OCI-LY7 (cell line): Measurements from ENCODE around the gene NUDT3. TPM values are rescaled to one million over a fixed set of nuclear protein-coding genes. Genes with fewer than 3 reads are reported as not detected.

Experiments used
- BruUV-seq: library from RNA; stranded (reverse); fragments of 400-500 nt; replicated peaks from 2 replicates; lab custom pipeline; 2021; lab: Mats Ljungman, UMichigan
- CTCF ChIA-PET: fragments of 300-600 bp; sonication (Branson Sonifier 250); formaldehyde crosslinking; loops from one replicate; lab custom pipeline; 2022; ENCODE audit warnings: antibody characterized with exemption; ENCODE audit not compliant: unreplicated experiment; lab: Charles Lee
- POLR2A ChIA-PET: fragments of 300-600 bp; sonication (Branson Sonifier 250); formaldehyde crosslinking; loops from one replicate; lab custom pipeline; 2022; ENCODE audit warnings: antibody characterized with exemption; lab: Charles Lee
- DNase-seq: peaks from one replicate; pipeline ENCODE4 v3.0.0-alpha.2; 2015; ENCODE audit warnings: low spot score
- H2AFZ ChIP-seq: fragments of 200-600 bp; sonication (generic), shearing (Covaris generic); 2 replicates; pipeline ENCODE4 v1.6.1; 2014; ENCODE audit warnings: mild to moderate bottlenecking, antibody characterized with exemption, low read length, moderate library complexity
- H3K27ac ChIP-seq: fragments of 200-600 bp; sonication (generic); 2 replicates; pipeline ENCODE4 v1.5.1; 2014; ENCODE audit warnings: mixed run types, low read depth, mild to moderate bottlenecking, moderate library complexity, low read length, inconsistent platforms; ENCODE audit not compliant: poor library complexity, severe bottlenecking
- H3K36me3 ChIP-seq: fragments of 200-600 bp; sonication (generic); 2 replicates; pipeline ENCODE4 v1.6.1; 2014; ENCODE audit warnings: mild to moderate bottlenecking, antibody characterized with exemption, low read length, moderate library complexity, mixed read lengths; ENCODE audit not compliant: insufficient read depth
- H3K4me1 ChIP-seq: fragments of 200-600 bp; sonication (generic); 2 replicates; pipeline ENCODE4 v1.5.1; 2014; ENCODE audit warnings: mild to moderate bottlenecking, low read length; ENCODE audit not compliant: insufficient read depth, poor library complexity, severe bottlenecking
- H3K4me2 ChIP-seq: fragments of 200-600 bp; sonication (generic); 2 replicates; pipeline ENCODE4 v1.6.1; 2014; ENCODE audit warnings: mild to moderate bottlenecking, low read length
- H3K4me3 ChIP-seq: fragments of 200-600 bp; sonication (generic); 2 replicates; pipeline ENCODE4 v1.5.1; 2014; ENCODE audit warnings: mild to moderate bottlenecking, low read depth, low read length; ENCODE audit not compliant: poor library complexity, severe bottlenecking
- H3K79me2 ChIP-seq: fragments of 200-600 bp; sonication (generic); 2 replicates; pipeline ENCODE4 v1.6.1; 2016; ENCODE audit warnings: low read depth, mild to moderate bottlenecking, low read length, moderate library complexity, mixed read lengths; ENCODE audit not compliant: insufficient read depth
- H3K9me2 ChIP-seq: fragments of 200-600 bp; sonication (generic); 2 replicates; pipeline ENCODE4 v1.6.1; 2016; ENCODE audit warnings: mild to moderate bottlenecking, low read length, mixed read lengths; ENCODE audit not compliant: insufficient read depth
- H3K9me3 ChIP-seq: fragments of 200-600 bp; sonication (generic); 2 replicates; pipeline ENCODE4 v1.6.1; 2014; ENCODE audit warnings: mild to moderate bottlenecking, mixed run types, low read length, mixed read lengths
- H4K20me1 ChIP-seq: fragments of 200-600 bp; sonication (generic); 2 replicates; pipeline ENCODE4 v1.6.1; 2014; ENCODE audit warnings: mild to moderate bottlenecking, antibody characterized with exemption, low read length, moderate library complexity, mixed read lengths; ENCODE audit not compliant: insufficient read depth
- EZH2phosphoT487 ChIP-seq: fragments of 200-600 bp; sonication (generic); IDR thresholded peaks from 2 replicates; pipeline ENCODE4 v1.6.1; 2018; ENCODE audit warnings: low read depth, borderline replicate concordance, mild to moderate bottlenecking, mixed run types, antibody characterized with exemption, low read length, moderate library complexity, mixed read lengths
- intact Hi-C: fragments of 100-400 bp; cut with micrococcal nuclease; formaldehyde crosslinking; loops from one replicate; pipeline ENCODE4 v1.10.0; 2022; ENCODE audit not compliant: unreplicated experiment
- total RNA-seq, 2 experiments: library from RNA; depleted of rRNA in 1 of 2; stranded (reverse); fragments of >200 nt in 1 of 2; shearing (Covaris generic) in 1 of 2; gene quantifications; 2 replicates each; pipeline ENCODE4 v1.2.3, GENCODE V29; 2014 to 2022
- TF ChIP-seq, protein P1 (sequence below): fragments of 200-600 bp; sonication (generic); conservative IDR thresholded peaks from 2 replicates; pipeline ENCODE4 v1.5.1; 2014; ENCODE audit warnings: mild to moderate bottlenecking, antibody characterized with exemption, low read length, moderate library complexity, mixed read lengths

Gene NUDT3
- total RNA-seq, 2 experiments from 2014 or later, result 30.7 to 43.0 TPM

DNA sequence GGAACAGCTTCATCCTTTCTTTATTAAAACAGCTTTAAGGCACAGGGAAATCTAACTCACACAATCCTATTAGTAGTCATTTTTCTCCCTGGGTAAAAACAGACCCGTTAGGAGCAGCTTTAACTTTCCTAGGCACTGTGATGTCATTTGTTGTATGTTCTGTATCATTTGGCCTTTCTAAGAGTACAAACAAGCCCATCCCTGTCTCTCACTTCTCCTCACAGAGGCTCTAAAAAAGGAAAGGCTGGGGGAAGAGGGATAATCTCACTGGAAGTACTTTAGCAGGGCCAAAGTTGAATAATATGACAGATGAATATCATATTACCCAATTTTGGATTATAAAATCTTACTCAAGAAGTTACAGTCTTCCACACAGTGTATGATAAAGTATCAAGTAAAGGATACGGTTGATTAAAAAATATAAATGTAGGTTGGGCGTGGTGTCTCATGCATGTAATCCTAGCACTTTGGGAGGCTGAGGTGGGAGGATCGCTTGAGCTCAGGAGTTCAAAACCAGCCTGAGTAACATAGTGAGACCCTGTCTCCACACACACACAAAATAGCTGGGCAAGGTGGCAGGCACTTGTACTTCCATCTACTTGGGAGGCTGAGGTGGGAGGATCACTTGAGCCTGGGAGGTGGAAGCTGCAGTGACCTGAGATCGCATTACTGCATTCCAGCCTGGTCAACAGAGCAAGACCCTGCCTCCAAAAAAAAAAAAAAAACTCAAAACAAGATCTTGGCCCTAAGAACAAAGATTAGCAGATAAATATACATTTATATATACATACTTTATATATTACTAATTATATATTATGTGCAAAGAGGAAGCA lies 7.9 kb downstream of the NUDT3 start:
- H4K20me1 ChIP-seq, result peaks cover 23% of the 10 kb centered on the region
- H3K4me2 ChIP-seq, result no peak overlapping the region
- H2AFZ ChIP-seq, result no peak overlapping the region
- no peak for DNase-seq
- peaks cover 18% of the 10 kb centered on the region for H3K4me1 ChIP-seq
- 0 out of 2 replicates have a peak, but pooled peaks cover 4% of the 10 kb centered on the region for H3K9me3 ChIP-seq
- peaks cover 100% of the 10 kb centered on the region for H3K79me2 ChIP-seq
- POLR2A ChIA-PET, result interaction anchor here (0.7 kb wide), 2 partner anchors 65 to 256 kb away, joined by 3 to 4 read pairs; no protein-coding TSS in a partner anchor
- TF ChIP-seq, protein P1, sequence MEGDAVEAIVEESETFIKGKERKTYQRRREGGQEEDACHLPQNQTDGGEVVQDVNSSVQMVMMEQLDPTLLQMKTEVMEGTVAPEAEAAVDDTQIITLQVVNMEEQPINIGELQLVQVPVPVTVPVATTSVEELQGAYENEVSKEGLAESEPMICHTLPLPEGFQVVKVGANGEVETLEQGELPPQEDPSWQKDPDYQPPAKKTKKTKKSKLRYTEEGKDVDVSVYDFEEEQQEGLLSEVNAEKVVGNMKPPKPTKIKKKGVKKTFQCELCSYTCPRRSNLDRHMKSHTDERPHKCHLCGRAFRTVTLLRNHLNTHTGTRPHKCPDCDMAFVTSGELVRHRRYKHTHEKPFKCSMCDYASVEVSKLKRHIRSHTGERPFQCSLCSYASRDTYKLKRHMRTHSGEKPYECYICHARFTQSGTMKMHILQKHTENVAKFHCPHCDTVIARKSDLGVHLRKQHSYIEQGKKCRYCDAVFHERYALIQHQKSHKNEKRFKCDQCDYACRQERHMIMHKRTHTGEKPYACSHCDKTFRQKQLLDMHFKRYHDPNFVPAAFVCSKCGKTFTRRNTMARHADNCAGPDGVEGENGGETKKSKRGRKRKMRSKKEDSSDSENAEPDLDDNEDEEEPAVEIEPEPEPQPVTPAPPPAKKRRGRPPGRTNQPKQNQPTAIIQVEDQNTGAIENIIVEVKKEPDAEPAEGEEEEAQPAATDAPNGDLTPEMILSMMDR, result no peak
- no peak for TF ChIP-seq EZH2phosphoT487
- no peaks in the 10 kb centered on the region for H3K9me2 ChIP-seq
- no TSS peak for BruUV-seq
- H3K27ac ChIP-seq, result no peak overlapping the region
- peaks cover 55% of the 10 kb centered on the region for H3K36me3 ChIP-seq
- intact Hi-C loops, result no loop called here
- no peak overlapping the region for H3K4me3 ChIP-seq
- CTCF ChIA-PET, result no interaction called here

DNA sequence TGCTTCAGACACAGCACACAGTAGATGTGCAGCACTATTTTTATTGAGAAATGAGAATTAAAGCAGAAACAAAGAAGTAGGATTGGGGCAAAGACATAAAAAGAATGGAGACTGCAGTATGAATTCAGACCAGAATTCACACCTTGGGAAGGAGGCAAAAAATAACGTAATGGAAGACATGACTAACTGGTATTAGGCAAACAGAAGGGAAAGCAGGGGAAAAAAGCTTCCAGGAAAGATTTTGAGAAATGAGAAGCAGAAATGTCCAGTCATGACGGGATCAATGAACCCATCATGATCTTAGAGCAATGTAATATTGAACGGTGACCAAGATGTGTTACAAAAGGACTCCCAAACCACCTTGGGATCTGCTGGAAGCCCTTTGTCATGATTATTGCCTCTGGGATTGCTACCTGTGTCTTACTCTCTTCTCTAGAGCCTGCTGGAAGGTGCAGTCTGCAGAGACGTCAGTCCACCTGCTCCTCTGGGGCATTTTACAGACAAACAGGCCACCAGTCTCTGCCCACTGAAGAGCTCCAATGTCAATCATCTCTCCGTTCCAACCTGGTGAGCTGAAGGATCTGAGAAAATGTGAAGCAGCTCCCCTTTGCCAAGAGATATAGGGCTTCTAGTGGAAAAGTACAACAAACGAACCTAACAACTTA lies 8.7 kb downstream of the NUDT3 start:
- Histone ChIP-seq H3K9me2 (no peaks in the 10 kb centered on the region), H3K27ac (no peak overlapping the region), H2AFZ (no peak overlapping the region), H3K79me2 (peaks cover 99% of the 10 kb centered on the region), H3K4me2 (no peak overlapping the region), H3K9me3 (0 out of 2 replicates have a peak, but pooled peaks cover 4% of the 10 kb centered on the region), H3K36me3 (peaks cover 55% of the 10 kb centered on the region), H3K4me1 (peaks cover 18% of the 10 kb centered on the region), H4K20me1 (peaks cover 23% of the 10 kb centered on the region), H3K4me3 (no peak overlapping the region)
- TF ChIP-seq, protein P1, result no peak
- TF ChIP-seq EZH2phosphoT487, result no peak
- POLR2A ChIA-PET, result interaction anchor here (0.7 kb wide), 2 partner anchors 65 to 257 kb away, joined by 3 to 4 read pairs; no protein-coding TSS in a partner anchor
- intact Hi-C loops, result no loop called here
- DNase-seq, result no peak
- BruUV-seq, result no TSS peak
- CTCF ChIA-PET, result no interaction called here
